Fibroblast of skin of left biceps (primary cell): ENCODE results near the gene DENND1B.
"Not testable (repeated sequence)": the region's sequence is repeated elsewhere in the genome, so short reads cannot be mapped to it uniquely, and the experiment has no call there.

Experiments used
- DNase-seq, 2 experiments: peaks; one replicate each; pipeline ENCODE4 v3.0.0-alpha.2; 2013; ENCODE audit warnings: low read depth in 2 of 2

The DENND1B gene

GRCh38 chr1:197786280-197786679 lies 11.0 kb upstream of the DENND1B start:
- DNase-seq: no peak

- DNase-seq: peak; percentile 24 to 26
These were observed 8.2 kb upstream of the DENND1B start for GRCh38 chr1:197783510-197783948.

- DNase-seq: no peak
These were observed 7.6 kb upstream of the DENND1B start for GRCh38 chr1:197782722-197783360.

- no peak for DNase-seq
These were observed 6.9 kb upstream of the DENND1B start for GRCh38 chr1:197781968-197782721.

GRCh38 chr1:197779921-197780320 lies 4.6 kb upstream of the DENND1B start:
- DNase-seq: no peak

- DNase-seq: no peak
These were observed 3.2 kb upstream of the DENND1B start for GRCh38 chr1:197778366-197778945.

GRCh38 chr1:197776351-197777105 lies 1.2 kb upstream of the DENND1B start:
- DNase-seq: peak; percentile 33 to 43

- DNase-seq: no peak
These were observed 606 bp downstream of the DENND1B start for GRCh38 chr1:197774466-197775281.

GRCh38 chr1:197773856-197774255 lies 1.4 kb downstream of the DENND1B start:
- DNase-seq: no peak

GRCh38 chr1:197771904-197772556 lies 3.2 kb downstream of the DENND1B start:
- no peak for DNase-seq

- DNase-seq: no peak
These were observed 3.9 kb downstream of the DENND1B start for GRCh38 chr1:197771386-197771785.

- no peak for DNase-seq
These were observed 5.0 kb downstream of the DENND1B start for GRCh38 chr1:197770243-197770642.

- DNase-seq: no peak
These were observed 6.0 kb downstream of the DENND1B start for GRCh38 chr1:197769287-197769686.

GRCh38 chr1:197768014-197768805 lies 7.1 kb downstream of the DENND1B start:
- DNase-seq: no peak

- DNase-seq: no peak
These were observed 11.5 kb downstream of the DENND1B start for GRCh38 chr1:197763769-197764168.

- DNase-seq: no peak
These were observed 12.0 kb downstream of the DENND1B start for GRCh38 chr1:197763307-197763706.

GRCh38 chr1:197761654-197762053 lies 13.6 kb downstream of the DENND1B start:
- no peak for DNase-seq

GRCh38 chr1:197755553-197755952 lies 19.7 kb downstream of the DENND1B start:
- DNase-seq: not testable (repeated sequence)

GRCh38 chr1:197752652-197753164 lies 22.6 kb downstream of the DENND1B start:
- not testable (repeated sequence) for DNase-seq

GRCh38 chr1:197750366-197750765 lies 24.9 kb downstream of the DENND1B start:
- DNase-seq: no peak
